ENCODE results near the gene RSPH10B. TPM values are rescaled to one million over a fixed set of nuclear protein-coding genes. Genes with fewer than 3 reads are reported as not detected.
"Not testable (repeated sequence)": the region's sequence is repeated elsewhere in the genome, so short reads cannot be mapped to it uniquely, and the experiment has no call there.

RSPH10B gene
- polyA plus RNA-seq (2011; rRNA removed) (not detected in 2 replicates), polyA minus RNA-seq (2011; rRNA and poly(A)+ RNA removed) (0.05 TPM in 1 of 2 replicates, not detected in the other)

GRCh38 chr7:5970347-5970911, at the start of gene RSPH10B:
Gene RSPH10B (minus strand): TSS chr7:5970689. CDS start chr7:5967116, 3,573 bp downstream.
- DNase-seq (ENCODE audit: low read depth); POLR2A ChIA-PET; H3K27me3 ChIP-seq (ENCODE audit: control insufficient read depth, insufficient read depth, low read length); CTCF ChIA-PET; H3K36me3 ChIP-seq (ENCODE audit: control insufficient read depth, insufficient read depth, low read length); H3K4me3 ChIP-seq (ENCODE audit: low read depth, low read length): not testable (repeated sequence)

- no peak for TF ChIP-seq CTCF (IDR thresholded peaks at IDR 0.05; ENCODE audit: insufficient read depth, low read depth, low read length)
- ChIA-PET CTCF (no interaction called here), POLR2A (no interaction called here)
- H3K27me3 ChIP-seq (ENCODE audit: control insufficient read depth, insufficient read depth, low read length): no peaks in the 10 kb centered on the region
- DNase-seq (ENCODE audit: low read depth): no peak
- H3K4me3 ChIP-seq (ENCODE audit: low read depth, low read length): no peak overlapping the region
- H3K36me3 ChIP-seq (ENCODE audit: control insufficient read depth, insufficient read depth, low read length): peaks cover 6% of the 10 kb centered on the region
These were observed 46.1 kb upstream of the RSPH10B start for GRCh38 chr7:6016653-6016966.

GRCh38 chr7:6015917-6016652, 45.6 kb upstream of the RSPH10B start:
- Histone ChIP-seq H3K27me3 (ENCODE audit: control insufficient read depth, insufficient read depth, low read length) (no peaks in the 10 kb centered on the region), H3K4me3 (ENCODE audit: low read depth, low read length) (no peak overlapping the region), H3K36me3 (ENCODE audit: control insufficient read depth, insufficient read depth, low read length) (peaks cover 5% of the 10 kb centered on the region)
- TF ChIP-seq CTCF (IDR thresholded peaks at IDR 0.05; ENCODE audit: insufficient read depth, low read depth, low read length): no peak
- DNase-seq (ENCODE audit: low read depth): peak; percentile 75
- CTCF ChIA-PET: interaction anchor here (1.0 kb wide), 1 partner anchor 308 kb away, joined by 3 read pairs; no protein-coding TSS in a partner anchor
- POLR2A ChIA-PET: no interaction called here

- TF ChIP-seq CTCF (IDR thresholded peaks at IDR 0.05; ENCODE audit: insufficient read depth, low read depth, low read length): no peak
- ChIA-PET POLR2A (no interaction called here), CTCF (no interaction called here)
- no peaks in the 10 kb centered on the region; the same call in 1 of the 2 replicates for H3K36me3 ChIP-seq (ENCODE audit: control insufficient read depth, insufficient read depth, low read length)
- H3K4me3 ChIP-seq (ENCODE audit: low read depth, low read length): no peak overlapping the region
- no peaks in the 10 kb centered on the region for H3K27me3 ChIP-seq (ENCODE audit: control insufficient read depth, insufficient read depth, low read length)
- DNase-seq (ENCODE audit: low read depth): no peak
These were observed 42.0 kb upstream of the RSPH10B start for GRCh38 chr7:6012355-6013104.

- POLR2A ChIA-PET: no interaction called here
- CTCF ChIA-PET: no interaction called here
- no peak overlapping the region for H3K4me3 ChIP-seq (ENCODE audit: low read depth, low read length)
These were observed 41.1 kb upstream of the RSPH10B start for GRCh38 chr7:6011541-6011940.

GRCh38 chr7:6010370-6010769, 39.9 kb upstream of the RSPH10B start:
- H3K4me3 ChIP-seq (ENCODE audit: low read depth, low read length); H3K36me3 ChIP-seq (ENCODE audit: control insufficient read depth, insufficient read depth, low read length); CTCF ChIA-PET; POLR2A ChIA-PET; H3K27me3 ChIP-seq (ENCODE audit: control insufficient read depth, insufficient read depth, low read length); DNase-seq (ENCODE audit: low read depth): not testable (repeated sequence)

More at GRCh38 chr7:6011541-6011940, 41.1 kb upstream of the RSPH10B start:
- DNase-seq (ENCODE audit: low read depth): no peak
- Histone ChIP-seq H3K36me3 (ENCODE audit: control insufficient read depth, insufficient read depth, low read length) (no peaks in the 10 kb centered on the region; the same call in 1 of the 2 replicates), H3K27me3 (ENCODE audit: control insufficient read depth, insufficient read depth, low read length) (no peaks in the 10 kb centered on the region)
- no peak for TF ChIP-seq CTCF (IDR thresholded peaks at IDR 0.05; ENCODE audit: insufficient read depth, low read depth, low read length)

Data from BJ (cell line).